HUES48 (cell line): ENCODE measurements around the gene RBMY1A1.
"Not testable (repeated sequence)": the region's sequence is repeated elsewhere in the genome, so short reads cannot be mapped to it uniquely, and the experiment has no call there.

Source experiments
- H3K27ac ChIP-seq: one replicate; pipeline ENCODE4 v1.7.0; 2013; ENCODE audit warnings: low read depth, low read length, inconsistent platforms
- H3K27me3 ChIP-seq: 2 replicates; pipeline ENCODE4 v1.6.1; 2013; ENCODE audit warnings: mild to moderate bottlenecking, low read length; ENCODE audit not compliant: control insufficient read depth, insufficient read depth
- H3K36me3 ChIP-seq: 2 replicates; pipeline ENCODE4 v1.6.1; 2013; ENCODE audit warnings: low read length; ENCODE audit not compliant: control insufficient read depth, insufficient read depth
- H3K4me1 ChIP-seq: 2 replicates; pipeline ENCODE4 v1.6.1; 2013; ENCODE audit warnings: mild to moderate bottlenecking, low read length; ENCODE audit not compliant: control insufficient read depth, insufficient read depth
- H3K4me3 ChIP-seq: 2 replicates; pipeline ENCODE4 v1.5.1; 2013; ENCODE audit warnings: mild to moderate bottlenecking, low read depth, low read length
- H3K9ac ChIP-seq: 2 replicates; pipeline ENCODE4 v1.6.1; 2013; ENCODE audit warnings: mild to moderate bottlenecking, low read depth, low read length, moderate library complexity
- H3K9me3 ChIP-seq: 2 replicates; pipeline ENCODE4 v1.6.1; 2013; ENCODE audit warnings: low read length; ENCODE audit not compliant: control insufficient read depth, insufficient read depth

Gene RBMY1A1

DNA sequence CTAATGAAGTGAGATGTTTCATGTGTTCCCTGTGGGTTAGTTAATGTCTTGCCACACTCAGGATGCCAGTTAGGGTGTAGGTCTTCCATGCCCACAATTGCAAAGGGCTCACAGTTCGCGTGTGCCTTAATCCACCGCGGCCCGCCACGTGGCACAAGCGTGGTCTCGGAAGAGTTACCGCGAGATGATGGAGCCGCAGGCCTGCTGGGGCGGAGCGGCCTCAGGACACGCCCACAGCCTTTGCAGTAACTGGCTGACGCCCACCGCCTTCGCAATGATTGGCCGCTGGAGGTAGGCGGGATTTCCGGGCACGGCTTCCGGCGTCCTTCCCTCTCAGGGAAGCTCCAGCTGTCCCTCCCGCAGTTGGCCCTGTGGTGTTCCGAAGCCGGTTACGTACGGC is at the start of gene RBMY1A1:
Gene RBMY1A1, plus strand, starts transcription at position 301 of the 400 bp plus-strand sequence. CDS start 2,013 bp downstream, outside the sequence.
- not testable (repeated sequence) for H3K9me3 ChIP-seq, H3K36me3 ChIP-seq, H3K4me1 ChIP-seq, H3K4me3 ChIP-seq, H3K27ac ChIP-seq, H3K9ac ChIP-seq, H3K27me3 ChIP-seq

DNA sequence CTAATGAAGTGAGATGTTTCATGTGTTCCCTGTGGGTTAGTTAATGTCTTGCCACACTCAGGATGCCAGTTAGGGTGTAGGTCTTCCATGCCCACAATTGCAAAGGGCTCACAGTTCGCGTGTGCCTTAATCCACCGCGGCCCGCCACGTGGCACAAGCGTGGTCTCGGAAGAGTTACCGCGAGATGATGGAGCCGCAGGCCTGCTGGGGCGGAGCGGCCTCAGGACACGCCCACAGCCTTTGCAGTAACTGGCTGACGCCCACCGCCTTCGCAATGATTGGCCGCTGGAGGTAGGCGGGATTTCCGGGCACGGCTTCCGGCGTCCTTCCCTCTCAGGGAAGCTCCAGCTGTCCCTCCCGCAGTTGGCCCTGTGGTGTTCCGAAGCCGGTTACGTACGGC is 23.6 kb upstream of the RBMY1A1 start, which contains the start of gene RBMY1B:
Gene RBMY1B, plus strand, starts transcription at position 301 of the 400 bp plus-strand sequence. CDS start 2,013 bp downstream, outside the sequence.
- not testable (repeated sequence) for H3K36me3 ChIP-seq, H3K27me3 ChIP-seq, H3K4me1 ChIP-seq, H3K4me3 ChIP-seq, H3K9ac ChIP-seq, H3K9me3 ChIP-seq, H3K27ac ChIP-seq

DNA sequence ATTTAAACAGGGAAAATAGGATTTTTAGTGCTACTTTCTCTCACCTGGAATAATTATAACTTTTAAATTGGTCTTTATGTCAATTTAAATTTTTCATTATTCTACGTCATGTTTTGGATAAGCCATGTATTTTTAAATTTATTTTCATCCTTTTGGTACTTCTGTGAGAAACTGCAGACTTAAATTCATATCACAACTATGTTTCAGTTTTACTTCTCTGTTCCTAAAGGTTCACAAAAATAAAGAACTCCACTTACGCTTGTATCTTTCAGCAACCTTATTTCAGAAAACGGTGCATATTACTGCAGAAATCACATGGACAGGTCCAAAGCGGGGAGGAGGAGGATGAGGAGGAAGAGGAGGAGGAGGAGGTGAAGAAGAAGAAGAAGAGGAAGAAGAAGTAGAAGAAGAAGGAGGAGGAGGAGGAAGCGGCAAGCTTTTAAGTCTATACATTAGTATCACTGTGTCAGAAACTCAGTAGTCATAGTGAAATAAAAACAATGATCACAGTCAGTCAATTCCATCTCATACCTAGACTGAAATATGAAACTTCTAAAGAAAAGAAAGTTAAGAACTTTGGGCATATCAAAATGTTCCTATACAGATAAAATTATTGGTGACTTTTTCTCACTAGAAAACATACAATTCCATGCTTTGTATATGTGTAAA is 24.8 kb downstream of the RBMY1A1 start:
- not testable (repeated sequence) for H3K9ac ChIP-seq, H3K4me1 ChIP-seq, H3K4me3 ChIP-seq, H3K9me3 ChIP-seq, H3K27ac ChIP-seq, H3K36me3 ChIP-seq, H3K27me3 ChIP-seq

DNA sequence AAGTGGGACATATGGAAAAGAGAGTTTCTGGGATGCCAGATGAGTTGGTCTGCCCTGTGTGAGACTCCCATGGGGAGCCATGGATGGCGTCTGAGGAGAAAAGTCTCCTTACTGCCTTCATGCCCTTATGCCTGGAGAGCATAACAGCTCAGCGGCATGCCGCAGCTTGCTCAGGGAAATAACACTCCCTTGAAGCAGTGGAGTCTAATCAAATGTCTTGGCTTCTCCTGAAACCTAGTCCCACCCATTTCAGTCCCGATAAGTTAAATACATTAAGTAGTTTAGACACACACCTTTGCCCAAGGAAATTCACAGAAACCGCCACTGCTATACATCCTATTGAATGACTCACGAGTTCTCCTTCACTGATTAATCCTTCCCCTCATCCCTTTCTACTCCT is 50.8 kb downstream of the RBMY1A1 start:
- H3K9me3 ChIP-seq, result no peaks in the 10 kb centered on the region
- H3K36me3 ChIP-seq, result no peaks in the 10 kb centered on the region
- H3K4me3 ChIP-seq, result no peak overlapping the region
- H3K27ac ChIP-seq, result no peak overlapping the region
- no peak overlapping the region for H3K9ac ChIP-seq
- no peaks in the 10 kb centered on the region for H3K4me1 ChIP-seq
- no peaks in the 10 kb centered on the region for H3K27me3 ChIP-seq

DNA sequence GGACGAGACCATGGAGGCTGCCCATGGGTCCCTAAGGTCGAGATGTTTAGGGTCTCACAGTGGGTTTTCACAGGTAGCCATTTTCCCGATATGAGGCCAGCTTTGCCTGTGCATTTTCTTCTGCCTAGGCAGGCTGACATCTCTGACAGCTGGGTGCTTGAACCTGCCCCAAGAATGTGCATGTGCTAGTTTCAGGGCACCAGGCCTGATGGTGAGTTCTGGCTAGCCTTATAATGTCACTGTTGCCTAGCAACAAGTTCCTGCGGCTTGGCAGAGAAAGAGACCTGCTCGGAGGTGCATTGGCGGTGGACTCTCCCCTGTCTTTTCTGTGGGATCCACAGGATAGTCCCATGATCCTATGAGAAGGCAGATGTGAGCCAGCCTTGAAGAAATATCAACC is 51.8 kb downstream of the RBMY1A1 start:
- H3K36me3 ChIP-seq, H3K27me3 ChIP-seq, H3K27ac ChIP-seq, H3K9me3 ChIP-seq, H3K4me1 ChIP-seq, H3K9ac ChIP-seq, H3K4me3 ChIP-seq: not testable (repeated sequence)

DNA sequence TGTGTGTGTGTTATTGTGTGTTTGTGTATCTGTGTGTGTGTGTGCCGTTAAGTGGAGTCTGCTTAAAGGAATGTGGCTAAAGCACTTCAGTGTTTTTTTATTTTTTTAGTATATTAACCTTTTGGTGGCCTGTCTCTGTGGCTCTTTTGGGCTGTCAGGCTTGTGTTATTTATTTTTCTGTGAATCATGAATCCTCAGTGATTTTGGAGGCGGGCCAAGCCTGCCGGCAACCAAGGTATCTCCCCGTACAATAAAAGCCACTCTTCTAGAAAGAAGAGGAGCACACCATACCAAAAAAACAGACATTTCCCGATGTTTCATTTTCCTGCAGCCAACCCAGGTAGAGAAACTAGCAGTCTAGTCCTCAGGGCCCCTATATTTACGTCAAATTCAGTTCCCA is 57.4 kb downstream of the RBMY1A1 start:
- Histone ChIP-seq H3K9ac (no peak overlapping the region), H3K4me3 (no peak overlapping the region), H3K9me3 (no peaks in the 10 kb centered on the region), H3K27ac (no peak overlapping the region), H3K4me1 (no peaks in the 10 kb centered on the region), H3K27me3 (no peaks in the 10 kb centered on the region), H3K36me3 (no peaks in the 10 kb centered on the region)

DNA sequence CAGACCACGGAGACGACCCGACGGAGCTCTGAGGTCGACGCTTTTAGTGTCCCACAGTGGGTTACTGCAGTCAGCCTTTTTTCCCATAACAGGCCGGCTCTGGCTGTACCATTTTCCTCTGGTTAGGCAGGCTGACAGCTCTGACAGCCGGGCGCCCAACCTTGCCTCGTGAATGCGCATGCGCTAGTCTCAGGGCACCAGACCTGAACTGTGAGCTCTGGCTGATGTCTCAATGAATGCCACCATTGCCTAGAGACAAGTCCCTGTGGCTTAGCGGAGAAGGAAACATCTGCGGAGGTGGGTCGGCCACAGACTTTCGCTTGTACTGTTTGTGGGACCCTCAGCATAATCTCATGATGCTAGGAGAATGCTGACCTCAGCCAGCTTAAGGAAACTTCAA is 61.6 kb downstream of the RBMY1A1 start:
- not testable (repeated sequence) for H3K4me3 ChIP-seq, H3K4me1 ChIP-seq, H3K9ac ChIP-seq, H3K36me3 ChIP-seq, H3K9me3 ChIP-seq, H3K27ac ChIP-seq, H3K27me3 ChIP-seq
